ENCODE results near the gene TFPI.
"Not testable (repeated sequence)": the region's sequence is repeated elsewhere in the genome, so short reads cannot be mapped to it uniquely, and the experiment has no call there.

Gene TFPI

GRCh38 chr2:187552828-187553681, 1.2 kb downstream of the TFPI start:
- peak; percentile 73 for DNase-seq

DNA sequence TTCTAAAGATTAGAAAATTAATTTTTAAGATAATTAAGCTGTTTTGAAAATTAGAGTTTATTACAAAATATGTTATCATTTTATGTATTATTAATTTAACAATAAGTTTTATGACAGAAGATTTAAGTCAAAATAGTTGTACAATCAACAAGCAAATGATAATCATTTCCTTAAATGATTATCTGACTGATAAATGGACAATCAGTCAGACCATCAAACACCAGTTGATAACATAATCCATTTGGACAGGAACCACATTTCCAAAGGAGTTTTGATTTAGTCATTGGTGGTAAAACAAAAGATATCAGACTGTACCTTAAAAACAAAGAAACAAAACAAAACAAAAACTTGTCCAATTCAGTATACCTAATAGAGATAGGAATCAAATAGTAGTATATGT, 1.9 kb downstream of the TFPI start:
- DNase-seq, result no peak

DNA sequence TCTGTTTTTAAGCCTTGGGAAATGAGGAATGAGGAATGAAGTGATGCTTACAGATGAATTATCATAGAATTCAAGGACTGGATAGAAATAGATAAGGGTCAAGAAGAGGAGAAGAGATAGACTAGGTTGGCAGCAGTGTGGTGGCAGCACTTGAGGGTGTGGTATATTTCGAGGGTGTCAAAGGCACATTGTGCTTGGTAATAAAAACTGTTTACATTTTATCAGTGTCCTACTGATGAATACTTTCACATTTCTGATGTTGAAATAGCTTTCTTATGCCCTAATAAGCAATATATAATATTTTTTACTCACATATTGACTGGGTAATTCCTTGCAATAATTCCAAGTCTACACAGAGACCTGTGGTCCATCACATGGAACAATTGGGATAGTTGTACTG, 3.4 kb downstream of the TFPI start:
- DNase-seq, result no peak

DNA sequence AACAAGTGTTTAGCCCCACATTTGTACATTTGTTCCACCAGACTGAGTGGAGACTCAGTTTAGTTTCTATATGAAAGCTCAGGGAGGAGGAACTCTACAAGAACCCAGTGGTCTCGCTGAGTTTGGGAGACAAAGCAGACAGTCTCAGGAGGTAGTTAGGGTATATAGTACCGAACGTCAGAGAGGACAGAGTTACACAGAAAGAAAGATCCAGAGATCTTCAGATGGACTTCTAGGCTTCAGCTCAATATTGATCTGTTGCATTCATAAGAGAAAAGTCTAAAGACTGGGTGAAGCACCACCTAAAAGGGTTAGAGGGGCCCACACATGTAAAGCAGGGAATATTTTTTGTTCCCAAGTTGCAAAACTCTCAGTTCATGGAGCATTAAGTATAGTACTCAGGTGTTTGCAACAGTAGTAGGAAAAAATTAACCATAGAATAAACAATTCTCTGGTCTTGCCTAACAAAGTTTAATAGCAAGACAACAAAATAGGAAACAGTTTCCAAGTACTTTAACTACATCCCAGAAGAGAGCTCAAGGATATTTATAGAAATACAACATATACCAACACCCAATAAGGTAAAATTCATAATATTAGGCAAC, 4.2 kb downstream of the TFPI start:
- no peak for DNase-seq

DNA sequence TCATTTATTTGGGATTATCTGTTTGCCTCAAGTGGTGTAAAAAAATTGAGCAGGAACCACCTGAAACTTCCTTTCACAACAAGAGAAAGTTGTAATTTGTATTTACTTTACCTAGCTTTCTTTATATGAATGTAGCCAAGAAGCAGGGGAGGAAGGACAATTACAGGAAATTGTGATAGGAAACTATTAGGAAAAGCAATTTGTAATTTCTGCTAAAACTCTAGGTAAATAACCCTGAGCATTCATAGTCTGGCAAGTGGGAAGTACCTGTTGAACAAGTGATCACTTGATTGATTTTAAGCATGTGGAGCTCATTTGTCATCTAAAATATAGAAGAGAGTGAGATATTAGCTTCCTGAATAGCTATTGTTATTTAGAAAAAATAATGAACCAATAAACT, 5.0 kb downstream of the TFPI start:
- DNase-seq, result no peak

DNA sequence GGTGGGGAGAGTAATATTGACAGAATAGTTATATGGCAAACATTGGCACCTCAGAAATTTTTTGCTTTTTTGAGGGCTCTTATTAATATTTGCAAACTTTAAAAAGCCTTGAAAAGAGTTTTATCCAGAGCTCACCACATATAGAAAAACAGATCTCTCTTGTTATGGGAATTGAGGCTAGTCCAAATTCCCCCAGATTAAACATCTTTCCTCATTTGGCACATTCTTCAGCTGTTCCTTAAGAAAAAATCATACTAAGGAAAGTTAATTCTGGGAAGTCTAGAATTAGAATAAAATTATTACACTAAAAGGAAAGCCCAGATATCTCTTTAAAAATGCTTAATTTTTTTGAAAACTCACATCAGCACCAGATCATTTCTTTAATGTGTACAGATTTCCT, 5.6 kb downstream of the TFPI start:
- DNase-seq, result no peak

DNA sequence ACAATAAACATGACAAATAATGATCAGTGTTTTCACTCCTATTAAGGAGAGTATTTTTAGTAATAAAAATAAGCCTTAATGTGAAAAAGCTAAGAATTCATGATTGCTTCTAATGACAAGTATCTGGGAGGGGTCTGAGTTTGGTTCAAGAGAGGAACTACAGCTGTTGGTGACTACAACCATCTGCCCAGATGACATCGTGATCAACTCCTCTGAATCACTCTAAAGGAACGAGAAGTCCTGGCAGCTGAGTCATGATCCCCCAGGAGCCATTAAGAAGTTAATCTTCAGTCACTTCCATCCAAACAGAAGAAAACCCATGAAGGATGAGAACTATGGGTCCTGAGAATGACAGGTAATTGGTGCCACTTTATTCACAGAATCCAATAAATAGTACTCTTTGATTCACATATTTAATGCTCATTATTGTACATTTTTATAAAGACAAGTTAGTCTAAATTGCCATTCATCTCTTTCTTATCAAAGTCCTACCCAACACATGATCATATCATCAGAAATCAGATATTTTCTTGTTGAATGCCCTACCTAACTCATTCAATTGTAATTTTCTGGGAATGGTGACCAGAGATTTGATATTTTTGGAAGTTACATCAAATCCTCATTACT, 6.8 kb downstream of the TFPI start:
- peak; percentile 96 for DNase-seq

- DNase-seq, result peak; percentile 26
These were observed 7.4 kb downstream of the TFPI start for GRCh38 chr2:187546762-187547333.

- DNase-seq, result peak; percentile 22
These were observed 8.9 kb downstream of the TFPI start for GRCh38 chr2:187545238-187545751.

GRCh38 chr2:187544371-187545080, 9.7 kb downstream of the TFPI start:
- DNase-seq, result no peak

DNA sequence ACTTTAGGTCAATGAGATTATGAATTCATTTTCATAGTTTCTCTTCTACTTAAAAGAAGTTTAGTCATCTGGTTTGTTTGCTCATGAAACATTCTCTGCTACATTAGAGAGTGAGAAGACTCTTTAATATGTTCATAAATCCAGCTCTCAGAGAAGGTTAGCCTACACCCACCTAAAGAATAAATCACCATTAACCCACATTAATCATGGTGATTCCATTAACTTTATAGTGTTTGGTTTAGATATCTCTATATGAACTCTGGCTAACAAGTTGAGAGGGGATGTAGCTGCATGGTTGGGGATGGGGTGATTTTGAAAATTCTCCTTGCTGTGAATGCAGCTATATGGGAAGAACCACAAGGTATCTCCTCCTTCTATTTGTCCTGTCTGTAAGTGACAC, 10.7 kb downstream of the TFPI start:
- DNase-seq, result peak; percentile 16

DNA sequence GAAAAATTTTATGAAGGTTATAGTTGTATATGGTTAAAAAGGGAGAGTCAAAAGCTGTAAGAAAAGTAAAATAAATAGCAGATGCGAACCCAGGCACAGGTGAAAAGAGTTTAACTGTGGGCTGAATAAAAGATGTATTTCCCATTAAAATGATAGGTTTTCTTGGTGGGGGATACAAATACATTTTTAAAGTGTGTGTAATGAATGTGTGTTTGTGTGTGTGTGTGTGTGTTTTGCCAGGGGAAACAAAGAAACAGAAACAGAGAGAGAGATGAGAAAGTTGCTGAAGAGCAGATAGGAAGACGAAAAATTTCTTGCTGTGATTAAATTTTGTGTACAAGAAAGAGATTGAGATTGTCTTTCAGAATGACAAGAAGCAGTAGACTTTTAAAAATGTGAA, 12.1 kb downstream of the TFPI start:
- peak; percentile 17 for DNase-seq

GRCh38 chr2:187541086-187542085, 12.8 kb downstream of the TFPI start:
- peak; percentile 90 for DNase-seq

DNA sequence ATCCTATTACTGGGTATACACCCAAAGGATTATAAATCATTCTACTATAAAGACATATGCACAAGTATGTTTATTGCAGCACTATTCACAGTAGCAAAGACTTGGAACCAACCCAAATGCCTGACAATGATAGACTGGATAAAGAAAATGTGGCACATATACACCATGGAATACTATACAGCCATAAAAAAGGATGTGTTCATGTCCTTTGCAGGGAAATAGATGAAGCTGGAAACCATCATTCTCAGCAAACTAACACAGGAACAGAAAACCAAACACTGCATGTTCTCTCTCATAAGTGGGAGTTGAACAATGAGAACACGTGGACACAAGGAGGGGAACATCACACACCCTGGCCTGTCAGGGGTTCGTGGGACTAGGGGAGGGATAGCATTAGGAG, 16.0 kb downstream of the TFPI start:
- not testable (repeated sequence) for DNase-seq

DNA sequence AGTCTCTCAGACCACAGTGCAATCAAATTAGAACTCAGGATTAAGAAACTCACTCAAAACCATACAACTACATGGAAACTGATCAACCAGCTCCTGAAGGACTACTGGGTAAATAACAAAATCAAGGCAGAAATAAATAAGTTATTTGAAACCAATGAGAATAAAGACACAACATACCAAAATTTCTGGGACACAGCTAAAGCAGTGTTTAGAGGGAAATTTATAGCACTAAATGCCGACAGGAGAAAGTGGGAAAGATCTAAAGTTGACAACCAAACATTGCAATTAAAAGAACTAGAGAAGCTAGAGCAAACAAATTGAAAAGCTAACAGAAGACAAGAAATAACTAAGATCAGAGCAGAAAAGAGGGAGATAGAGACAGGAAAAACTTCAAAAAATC, 18.9 kb downstream of the TFPI start:
- not testable (repeated sequence) for DNase-seq

- DNase-seq, result no peak
These were observed 21.7 kb downstream of the TFPI start for GRCh38 chr2:187532333-187533120.

DNA sequence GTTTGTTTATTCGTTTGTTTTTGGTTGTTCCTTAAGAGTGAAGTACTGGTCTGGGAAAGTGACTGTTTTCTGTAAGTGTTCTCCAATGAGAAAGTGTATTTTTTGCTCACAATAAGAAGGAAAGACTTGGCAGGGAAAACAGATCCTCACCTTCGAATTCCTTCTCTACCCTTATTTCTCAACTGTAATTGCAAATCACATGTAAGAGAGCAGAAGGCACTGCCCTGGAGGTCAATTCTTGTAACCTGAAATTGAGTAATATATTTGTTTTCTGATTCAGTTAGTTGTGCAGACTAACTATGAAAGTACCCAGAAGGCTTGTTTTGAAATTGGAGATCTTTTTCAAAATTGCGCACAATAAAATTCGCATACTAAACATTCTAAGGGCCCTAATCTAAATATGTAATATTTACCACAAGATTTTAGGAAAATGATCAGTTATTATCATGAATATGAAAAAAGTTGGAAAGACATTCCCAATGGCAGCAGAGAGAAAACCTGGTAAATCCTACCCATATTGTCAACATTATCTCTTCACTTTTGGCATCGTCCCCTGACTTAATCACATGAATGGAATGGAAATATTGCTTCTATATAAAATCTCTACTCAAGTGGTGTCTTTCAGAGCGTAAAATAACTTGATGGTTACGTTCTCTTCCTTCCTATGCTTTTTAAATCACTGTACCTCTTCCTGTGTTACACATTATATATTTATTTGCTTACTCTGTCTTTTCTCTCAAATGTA, 24.1 kb downstream of the TFPI start:
- no peak for DNase-seq

GRCh38 chr2:187529248-187529976, 24.8 kb downstream of the TFPI start:
- no peak for DNase-seq

DNA sequence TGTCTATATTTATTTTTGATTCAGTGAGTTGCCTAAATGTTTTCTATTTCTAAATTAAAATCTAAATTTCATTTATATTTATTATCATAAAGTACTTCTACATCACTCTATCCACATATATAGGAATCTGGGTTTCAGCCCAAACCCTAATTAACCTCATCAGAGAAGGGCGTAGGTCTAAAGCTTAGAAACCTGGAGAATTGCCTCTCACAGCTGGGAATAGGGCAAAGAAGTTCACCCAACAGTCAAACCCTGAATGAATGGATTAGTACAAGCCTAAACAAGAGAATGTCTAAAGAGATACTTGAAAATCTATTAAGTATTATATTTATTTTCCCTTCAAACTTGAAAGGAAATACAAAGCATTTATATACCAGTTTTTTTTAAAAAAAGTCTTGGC, 26.2 kb downstream of the TFPI start:
- no peak for DNase-seq

Data from fibroblast of skin of right biceps (primary cell).